ENCODE measurements around the gene FCAMR. TPM values are rescaled to one million over a fixed set of nuclear protein-coding genes. Genes with fewer than 3 reads are reported as not detected.

Gene FCAMR
- polyA plus RNA-seq, 4 donors: 0.54 to 4.5 (median 0.91) TPM

- peak; percentile 81 to 85 for DNase-seq
- no peak for FAIRE-seq
- Histone ChIP-seq H3K4me3 (ENCODE audit: low read depth in 1 of 3, low read length in 3 of 3) (no peak overlapping the region), H3K27me3 (ENCODE audit: control insufficient read depth in 3 of 3, insufficient read depth in 3 of 3, low read length in 3 of 3) (no peaks in the 10 kb centered on the region), H3K27ac (ENCODE audit: low read depth in 1 of 3, low read length in 2 of 3) (peak overlapping the region; percentile 69 to 79 (median 74)), H3K9me3 (ENCODE audit: control insufficient read depth in 2 of 2, insufficient read depth in 1 of 2, low read depth in 1 of 2, low read length in 1 of 2) (peaks cover 0 to 12% of the 10 kb centered on the region in 2 donors), H3K36me3 (ENCODE audit: control insufficient read depth in 3 of 3, insufficient read depth in 2 of 3, low read depth in 1 of 3, low read length in 3 of 3) (peaks cover 0 to 7% (median 0%) of the 10 kb centered on the region in 3 donors), H3K4me1 (ENCODE audit: control insufficient read depth in 3 of 3, insufficient read depth in 2 of 3, low read depth in 1 of 3, low read length in 2 of 3) (peaks cover 4 to 81% (median 18%) of the 10 kb centered on the region in 3 donors)
- WGBS, 3 donors: 27 to 51% (median 37%) methylated on average over 4 of the region's 4 CpGs
Observed at GRCh38 chr1:206951318-206952100, 18.8 kb downstream of the FCAMR start.

GRCh38 chr1:206949641-206950040 is 20.6 kb downstream of the FCAMR start:
- WGBS, 3 donors: 88 to 90% (median 89%) methylated on average over 5 of the region's 5 CpGs
- Histone ChIP-seq H3K9me3 (ENCODE audit: control insufficient read depth in 2 of 2, insufficient read depth in 1 of 2, low read depth in 1 of 2, low read length in 1 of 2) (peaks cover 0 to 12% of the 10 kb centered on the region in 2 donors), H3K27me3 (ENCODE audit: control insufficient read depth in 3 of 3, insufficient read depth in 3 of 3, low read length in 3 of 3) (no peaks in the 10 kb centered on the region), H3K27ac (ENCODE audit: low read depth in 1 of 3, low read length in 2 of 3) (no peak overlapping the region), H3K4me1 (ENCODE audit: control insufficient read depth in 3 of 3, insufficient read depth in 2 of 3, low read depth in 1 of 3, low read length in 2 of 3) (peaks cover 2 to 65% (median 15%) of the 10 kb centered on the region in 3 donors), H3K36me3 (ENCODE audit: control insufficient read depth in 3 of 3, insufficient read depth in 2 of 3, low read depth in 1 of 3, low read length in 3 of 3) (peaks cover 0 to 7% (median 0%) of the 10 kb centered on the region in 3 donors), H3K4me3 (ENCODE audit: low read depth in 1 of 3, low read length in 3 of 3) (no peak overlapping the region)
- FAIRE-seq (no peak), DNase-seq (no peak)

GRCh38 chr1:206949208-206949607 is 21.1 kb downstream of the FCAMR start:
- WGBS, 3 donors: 75 to 88% (median 78%) methylated on average over 4 of the region's 4 CpGs

GRCh38 chr1:206947255-206947654 is 23.0 kb downstream of the FCAMR start:
- no peak for DNase-seq
- peaks cover 0 to 3% (median 0%) of the 10 kb centered on the region in 3 donors for H3K36me3 ChIP-seq (ENCODE audit: control insufficient read depth in 3 of 3, insufficient read depth in 2 of 3, low read depth in 1 of 3, low read length in 3 of 3)
- peak overlapping the region in 2 of 3 donors; percentile 87 to 91 for H3K27ac ChIP-seq (ENCODE audit: low read depth in 1 of 3, low read length in 2 of 3)
- WGBS, 3 donors: 30 to 66% (median 38%) methylated on average over 3 of the region's 3 CpGs
- H3K4me1 ChIP-seq (ENCODE audit: control insufficient read depth in 3 of 3, insufficient read depth in 2 of 3, low read depth in 1 of 3, low read length in 2 of 3): peaks cover 2 to 59% (median 6%) of the 10 kb centered on the region in 3 donors
- H3K4me3 ChIP-seq (ENCODE audit: low read depth in 1 of 3, low read length in 3 of 3): peak overlapping the region in 1 of 3 donors; percentile 87
- no peaks in the 10 kb centered on the region for H3K27me3 ChIP-seq (ENCODE audit: control insufficient read depth in 3 of 3, insufficient read depth in 3 of 3, low read length in 3 of 3)
- peaks cover 0 to 12% of the 10 kb centered on the region in 2 donors for H3K9me3 ChIP-seq (ENCODE audit: control insufficient read depth in 2 of 2, insufficient read depth in 1 of 2, low read depth in 1 of 2, low read length in 1 of 2)
- FAIRE-seq: no peak

More at GRCh38 chr1:206949208-206949607, 21.1 kb downstream of the FCAMR start:
- no peak overlapping the region for H3K27ac ChIP-seq (ENCODE audit: low read depth in 1 of 3, low read length in 2 of 3)
- no peak for FAIRE-seq
- no peak for DNase-seq
- peaks cover 2 to 61% (median 13%) of the 10 kb centered on the region in 3 donors for H3K4me1 ChIP-seq (ENCODE audit: control insufficient read depth in 3 of 3, insufficient read depth in 2 of 3, low read depth in 1 of 3, low read length in 2 of 3)
- H3K27me3 ChIP-seq (ENCODE audit: control insufficient read depth in 3 of 3, insufficient read depth in 3 of 3, low read length in 3 of 3): no peaks in the 10 kb centered on the region
- no peak overlapping the region for H3K4me3 ChIP-seq (ENCODE audit: low read depth in 1 of 3, low read length in 3 of 3)
- peaks cover 0 to 7% (median 0%) of the 10 kb centered on the region in 3 donors for H3K36me3 ChIP-seq (ENCODE audit: control insufficient read depth in 3 of 3, insufficient read depth in 2 of 3, low read depth in 1 of 3, low read length in 3 of 3)
- peaks cover 0 to 12% of the 10 kb centered on the region in 2 donors for H3K9me3 ChIP-seq (ENCODE audit: control insufficient read depth in 2 of 2, insufficient read depth in 1 of 2, low read depth in 1 of 2, low read length in 1 of 2)

GRCh38 chr1:206946261-206946660 is 24.0 kb downstream of the FCAMR start, which contains the start of gene PIGR:
TSS of gene PIGR (minus strand) at chr1:206946466. CDS start at chr1:206940531, 5,935 bp downstream.
- Histone ChIP-seq H3K27ac (ENCODE audit: low read depth in 1 of 3, low read length in 2 of 3) (peak within 1 kb of the TSS; percentile 9 to 91 (median 90)), H3K4me3 (ENCODE audit: low read depth in 1 of 3, low read length in 3 of 3) (peak within 1 kb of the TSS; percentile 16 to 87 (median 58)), H3K36me3 (ENCODE audit: control insufficient read depth in 3 of 3, insufficient read depth in 2 of 3, low read depth in 1 of 3, low read length in 3 of 3) (peaks cover 0 to 3% (median 0%) of the 10 kb centered on the region in 3 donors), H3K4me1 (ENCODE audit: control insufficient read depth in 3 of 3, insufficient read depth in 2 of 3, low read depth in 1 of 3, low read length in 2 of 3) (peaks cover 0 to 57% (median 2%) of the 10 kb centered on the region in 3 donors), H3K27me3 (ENCODE audit: control insufficient read depth in 3 of 3, insufficient read depth in 3 of 3, low read length in 3 of 3) (no peaks in the 10 kb centered on the region), H3K9me3 (ENCODE audit: control insufficient read depth in 2 of 2, insufficient read depth in 1 of 2, low read depth in 1 of 2, low read length in 1 of 2) (peaks cover 0 to 12% of the 10 kb centered on the region in 2 donors)
- peak in 1 of 2 donors; percentile 93 for DNase-seq
- no peak for FAIRE-seq
- 14 to 47% (median 29%) methylated on average over 7 of the region's 7 CpGs for WGBS, 3 donors

- H3K36me3 ChIP-seq (ENCODE audit: control insufficient read depth in 3 of 3, insufficient read depth in 2 of 3, low read depth in 1 of 3, low read length in 3 of 3): peaks cover 0 to 3% (median 0%) of the 10 kb centered on the region in 3 donors
- H3K4me3 ChIP-seq (ENCODE audit: low read depth in 1 of 3, low read length in 3 of 3): peak overlapping the region; percentile 16 to 87 (median 58)
- peak overlapping the region; percentile 9 to 91 (median 90) for H3K27ac ChIP-seq (ENCODE audit: low read depth in 1 of 3, low read length in 2 of 3)
- 13 to 58% (median 54%) methylated on average over 4 of the region's 4 CpGs for WGBS, 3 donors
- DNase-seq (no peak), FAIRE-seq (no peak)
- H3K9me3 ChIP-seq (ENCODE audit: control insufficient read depth in 2 of 2, insufficient read depth in 1 of 2, low read depth in 1 of 2, low read length in 1 of 2): peaks cover 0 to 12% of the 10 kb centered on the region in 2 donors
- H3K4me1 ChIP-seq (ENCODE audit: control insufficient read depth in 3 of 3, insufficient read depth in 2 of 3, low read depth in 1 of 3, low read length in 2 of 3): peaks cover 0 to 57% (median 3%) of the 10 kb centered on the region in 3 donors
- no peaks in the 10 kb centered on the region for H3K27me3 ChIP-seq (ENCODE audit: control insufficient read depth in 3 of 3, insufficient read depth in 3 of 3, low read length in 3 of 3)
Observed at GRCh38 chr1:206945779-206946178, 24.5 kb downstream of the FCAMR start.

- peak in 1 of 2 donors; percentile 59 for DNase-seq
- Histone ChIP-seq H3K4me3 (ENCODE audit: low read depth in 1 of 3, low read length in 3 of 3) (peak overlapping the region; percentile 12 to 87 (median 58)), H3K36me3 (ENCODE audit: control insufficient read depth in 3 of 3, insufficient read depth in 2 of 3, low read depth in 1 of 3, low read length in 3 of 3) (peaks cover 0 to 9% (median 0%) of the 10 kb centered on the region in 3 donors), H3K27ac (ENCODE audit: low read depth in 1 of 3, low read length in 2 of 3) (peak overlapping the region in 2 of 3 donors; percentile 87 to 90), H3K4me1 (ENCODE audit: control insufficient read depth in 3 of 3, insufficient read depth in 2 of 3, low read depth in 1 of 3, low read length in 2 of 3) (peaks cover 0 to 56% (median 5%) of the 10 kb centered on the region in 3 donors), H3K9me3 (ENCODE audit: control insufficient read depth in 2 of 2, insufficient read depth in 1 of 2, low read depth in 1 of 2, low read length in 1 of 2) (peaks cover 0 to 5% of the 10 kb centered on the region in 2 donors), H3K27me3 (ENCODE audit: control insufficient read depth in 3 of 3, insufficient read depth in 3 of 3, low read length in 3 of 3) (no peaks in the 10 kb centered on the region)
- WGBS, 3 donors: 18 to 44% (median 20%) methylated on average over 5 of the region's 5 CpGs
- no peak for FAIRE-seq
Observed at GRCh38 chr1:206944703-206945102, 25.6 kb downstream of the FCAMR start.

GRCh38 chr1:206941766-206942418 is 28.4 kb downstream of the FCAMR start:
- Histone ChIP-seq H3K4me1 (ENCODE audit: control insufficient read depth in 3 of 3, insufficient read depth in 2 of 3, low read depth in 1 of 3, low read length in 2 of 3) (peaks cover 0 to 45% (median 3%) of the 10 kb centered on the region in 3 donors), H3K36me3 (ENCODE audit: control insufficient read depth in 3 of 3, insufficient read depth in 2 of 3, low read depth in 1 of 3, low read length in 3 of 3) (peaks cover 0 to 21% (median 4%) of the 10 kb centered on the region in 3 donors), H3K9me3 (ENCODE audit: control insufficient read depth in 2 of 2, insufficient read depth in 1 of 2, low read depth in 1 of 2, low read length in 1 of 2) (peaks cover 0 to 7% of the 10 kb centered on the region in 2 donors), H3K27ac (ENCODE audit: low read depth in 1 of 3, low read length in 2 of 3) (peak overlapping the region; percentile 83 to 90 (median 85)), H3K27me3 (ENCODE audit: control insufficient read depth in 3 of 3, insufficient read depth in 3 of 3, low read length in 3 of 3) (no peaks in the 10 kb centered on the region), H3K4me3 (ENCODE audit: low read depth in 1 of 3, low read length in 3 of 3) (peak overlapping the region in 1 of 3 donors; percentile 87)
- peak; percentile 91 to 96 for DNase-seq
- 10 to 33% (median 29%) methylated on average over 6 of the region's 6 CpGs for WGBS, 3 donors
- no peak for FAIRE-seq

Measured in small intestine (tissue), 7 donors.